Stomach smooth muscle (tissue), 2 donors: Measurements from ENCODE around the gene KCNAB1.
"Not testable (repeated sequence)": the region's sequence is repeated elsewhere in the genome, so short reads cannot be mapped to it uniquely, and the experiment has no call there.

Experiments used
- H3K27ac ChIP-seq: one replicate; pipeline ENCODE4 v1.7.0; 2013; ENCODE audit warnings: mild to moderate bottlenecking, low read length, inconsistent platforms
- H3K27me3 ChIP-seq, 2 donors: one replicate each; pipeline ENCODE4 v1.7.0; 2013; ENCODE audit warnings: low read length in 2 of 2; ENCODE audit not compliant: insufficient read depth in 2 of 2, control insufficient read depth in 1 of 2
- H3K36me3 ChIP-seq, 2 donors: one replicate each; pipeline ENCODE4 v1.7.0; 2013; ENCODE audit warnings: low read length in 2 of 2; ENCODE audit not compliant: control insufficient read depth in 2 of 2, insufficient read depth in 2 of 2
- H3K4me1 ChIP-seq: one replicate; pipeline ENCODE4 v1.7.0; 2013; ENCODE audit warnings: low read length; ENCODE audit not compliant: control insufficient read depth, insufficient read depth
- H3K4me3 ChIP-seq, 2 donors: one replicate each; pipeline ENCODE4 v1.7.0; 2013; ENCODE audit warnings: low read length in 2 of 2
- H3K9ac ChIP-seq, 2 donors: one replicate each; pipeline ENCODE4 v1.7.0; 2013; ENCODE audit warnings: low read length in 2 of 2, mild to moderate bottlenecking in 1 of 2
- H3K9me3 ChIP-seq, 2 donors: one replicate each; pipeline ENCODE4 v1.7.0; 2013; ENCODE audit warnings: low read length in 2 of 2; ENCODE audit not compliant: control insufficient read depth in 2 of 2
- donor health status: healthy.
- donor health status: Pancreatic carcinoma.

The KCNAB1 gene

GRCh38 chr3:156120528-156121251, at the start of gene KCNAB1:
TSS of gene KCNAB1 (plus strand) at chr3:156120578.
- Histone ChIP-seq H3K27me3 (no peaks in the 10 kb centered on the region), H3K4me1 (no peaks in the 10 kb centered on the region), H3K9ac (no peak within 1 kb of the TSS), H3K4me3 (no peak within 1 kb of the TSS), H3K27ac (no peak within 1 kb of the TSS), H3K36me3 (no peaks in the 10 kb centered on the region), H3K9me3 (no peaks in the 10 kb centered on the region)

GRCh38 chr3:156071031-156071430, 49.3 kb upstream of the KCNAB1 start:
- Histone ChIP-seq H3K9me3 (peaks cover 0 to 3% of the 10 kb centered on the region in 2 donors), H3K36me3 (no peaks in the 10 kb centered on the region), H3K4me1 (no peaks in the 10 kb centered on the region), H3K27ac (no peak overlapping the region), H3K4me3 (no peak overlapping the region), H3K9ac (no peak overlapping the region), H3K27me3 (no peaks in the 10 kb centered on the region)

- H3K9ac ChIP-seq, H3K27ac ChIP-seq, H3K27me3 ChIP-seq, H3K4me3 ChIP-seq, H3K36me3 ChIP-seq, H3K9me3 ChIP-seq, H3K4me1 ChIP-seq: not testable (repeated sequence)
Observed at GRCh38 chr3:156072950-156073657, 47.3 kb upstream of the KCNAB1 start.

- no peaks in the 10 kb centered on the region for H3K27me3 ChIP-seq
- no peaks in the 10 kb centered on the region for H3K36me3 ChIP-seq
- no peak overlapping the region for H3K4me3 ChIP-seq
- no peak overlapping the region for H3K27ac ChIP-seq
- H3K9me3 ChIP-seq = no peaks in the 10 kb centered on the region
- H3K4me1 ChIP-seq = no peaks in the 10 kb centered on the region
- H3K9ac ChIP-seq = no peak overlapping the region
Observed at GRCh38 chr3:156090126-156090525, 30.3 kb upstream of the KCNAB1 start.

- no peaks in the 10 kb centered on the region for H3K9me3 ChIP-seq
- no peak overlapping the region for H3K4me3 ChIP-seq
- no peaks in the 10 kb centered on the region for H3K36me3 ChIP-seq
- no peaks in the 10 kb centered on the region for H3K27me3 ChIP-seq
- H3K27ac ChIP-seq = no peak overlapping the region
- no peak overlapping the region for H3K9ac ChIP-seq
- H3K4me1 ChIP-seq = no peaks in the 10 kb centered on the region
Observed at GRCh38 chr3:156093964-156094363, 26.4 kb upstream of the KCNAB1 start.

- Histone ChIP-seq H3K9me3 (no peaks in the 10 kb centered on the region), H3K27me3 (no peaks in the 10 kb centered on the region), H3K4me3 (no peak overlapping the region), H3K27ac (no peak overlapping the region), H3K4me1 (no peaks in the 10 kb centered on the region), H3K9ac (no peak overlapping the region), H3K36me3 (no peaks in the 10 kb centered on the region)
Observed at GRCh38 chr3:156094391-156094790, 26.0 kb upstream of the KCNAB1 start.

- H3K9me3 ChIP-seq, H3K27ac ChIP-seq, H3K36me3 ChIP-seq, H3K4me1 ChIP-seq, H3K9ac ChIP-seq, H3K27me3 ChIP-seq, H3K4me3 ChIP-seq: not testable (repeated sequence)
Observed at GRCh38 chr3:156095652-156096051, 24.7 kb upstream of the KCNAB1 start.

GRCh38 chr3:156098437-156099035, 21.8 kb upstream of the KCNAB1 start:
- H3K9ac ChIP-seq = no peak overlapping the region
- no peaks in the 10 kb centered on the region for H3K4me1 ChIP-seq
- H3K9me3 ChIP-seq = no peaks in the 10 kb centered on the region
- H3K4me3 ChIP-seq = no peak overlapping the region
- no peak overlapping the region for H3K27ac ChIP-seq
- H3K27me3 ChIP-seq = no peaks in the 10 kb centered on the region
- no peaks in the 10 kb centered on the region for H3K36me3 ChIP-seq

- not testable (repeated sequence) for H3K4me3 ChIP-seq, H3K27ac ChIP-seq, H3K27me3 ChIP-seq, H3K9me3 ChIP-seq, H3K36me3 ChIP-seq, H3K9ac ChIP-seq, H3K4me1 ChIP-seq
Observed at GRCh38 chr3:156099348-156099747, 21.0 kb upstream of the KCNAB1 start.

GRCh38 chr3:156099984-156100383, 20.4 kb upstream of the KCNAB1 start:
- not testable (repeated sequence) for H3K9ac ChIP-seq, H3K27ac ChIP-seq, H3K27me3 ChIP-seq, H3K4me3 ChIP-seq, H3K9me3 ChIP-seq, H3K4me1 ChIP-seq, H3K36me3 ChIP-seq
